ENCODE data around the gene EPB41L5. TPM values are rescaled to one million over a fixed set of nuclear protein-coding genes. Genes with fewer than 3 reads are reported as not detected.
"Not testable (repeated sequence)": the region's sequence is repeated elsewhere in the genome, so short reads cannot be mapped to it uniquely, and the experiment has no call there.

Gene EPB41L5
- total RNA-seq, 1 donor from 2014 or later = 27.0 TPM

DNA sequence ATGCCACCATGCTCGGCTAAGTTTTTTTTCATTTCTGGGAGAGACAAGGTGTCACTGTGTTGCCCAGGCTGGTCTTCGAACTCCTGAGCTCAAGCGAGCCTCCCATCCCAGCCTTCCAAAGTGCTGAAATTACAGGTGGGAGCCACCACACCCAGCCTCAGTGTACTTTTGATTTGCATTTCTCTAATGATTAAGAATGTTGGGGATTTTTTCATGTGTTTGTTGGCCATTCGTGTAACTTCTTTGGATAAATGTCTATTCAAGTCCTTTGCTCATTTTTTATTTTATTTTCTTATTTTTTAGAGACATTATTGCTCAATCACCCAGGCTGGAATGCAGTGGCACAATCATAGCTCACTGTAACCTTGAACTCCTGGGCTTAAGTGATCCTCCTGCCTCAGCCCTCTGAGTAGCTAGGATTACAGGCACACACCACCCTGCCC is 137.2 kb downstream of the EPB41L5 start:
- no peak for DNase-seq (ENCODE audit: low read depth)
- no peak overlapping the region for H3K4me3 ChIP-seq (ENCODE audit: low read depth, low read length)
- TF ChIP-seq, protein P1, sequence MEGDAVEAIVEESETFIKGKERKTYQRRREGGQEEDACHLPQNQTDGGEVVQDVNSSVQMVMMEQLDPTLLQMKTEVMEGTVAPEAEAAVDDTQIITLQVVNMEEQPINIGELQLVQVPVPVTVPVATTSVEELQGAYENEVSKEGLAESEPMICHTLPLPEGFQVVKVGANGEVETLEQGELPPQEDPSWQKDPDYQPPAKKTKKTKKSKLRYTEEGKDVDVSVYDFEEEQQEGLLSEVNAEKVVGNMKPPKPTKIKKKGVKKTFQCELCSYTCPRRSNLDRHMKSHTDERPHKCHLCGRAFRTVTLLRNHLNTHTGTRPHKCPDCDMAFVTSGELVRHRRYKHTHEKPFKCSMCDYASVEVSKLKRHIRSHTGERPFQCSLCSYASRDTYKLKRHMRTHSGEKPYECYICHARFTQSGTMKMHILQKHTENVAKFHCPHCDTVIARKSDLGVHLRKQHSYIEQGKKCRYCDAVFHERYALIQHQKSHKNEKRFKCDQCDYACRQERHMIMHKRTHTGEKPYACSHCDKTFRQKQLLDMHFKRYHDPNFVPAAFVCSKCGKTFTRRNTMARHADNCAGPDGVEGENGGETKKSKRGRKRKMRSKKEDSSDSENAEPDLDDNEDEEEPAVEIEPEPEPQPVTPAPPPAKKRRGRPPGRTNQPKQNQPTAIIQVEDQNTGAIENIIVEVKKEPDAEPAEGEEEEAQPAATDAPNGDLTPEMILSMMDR (conservative IDR thresholded peaks at IDR 0.05; ENCODE audit: low read depth, low read length) = no peak

DNA sequence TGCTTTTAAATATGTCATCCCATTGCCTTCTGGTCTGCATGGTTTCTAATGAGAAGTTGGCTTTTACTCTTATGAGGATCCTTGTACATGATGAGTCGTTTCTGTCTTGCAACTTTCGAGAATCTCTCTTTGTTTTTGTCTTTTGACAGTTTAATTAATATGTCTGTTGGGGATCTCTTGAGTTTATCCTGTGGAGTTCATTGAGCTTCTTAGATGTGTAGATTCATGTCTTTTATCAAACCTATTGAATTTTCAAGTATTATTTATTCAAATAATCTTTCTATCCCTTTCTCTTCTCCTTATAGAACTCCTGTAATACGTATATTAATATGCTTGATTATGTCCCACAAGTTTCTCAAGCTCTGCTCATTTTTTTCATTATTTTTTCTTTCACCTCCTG is 142.4 kb downstream of the EPB41L5 start:
- no peak overlapping the region for H3K4me3 ChIP-seq (ENCODE audit: low read depth, low read length)
- no peak for DNase-seq (ENCODE audit: low read depth)
- TF ChIP-seq, protein P1 (conservative IDR thresholded peaks at IDR 0.05; ENCODE audit: low read depth, low read length) = no peak

DNA sequence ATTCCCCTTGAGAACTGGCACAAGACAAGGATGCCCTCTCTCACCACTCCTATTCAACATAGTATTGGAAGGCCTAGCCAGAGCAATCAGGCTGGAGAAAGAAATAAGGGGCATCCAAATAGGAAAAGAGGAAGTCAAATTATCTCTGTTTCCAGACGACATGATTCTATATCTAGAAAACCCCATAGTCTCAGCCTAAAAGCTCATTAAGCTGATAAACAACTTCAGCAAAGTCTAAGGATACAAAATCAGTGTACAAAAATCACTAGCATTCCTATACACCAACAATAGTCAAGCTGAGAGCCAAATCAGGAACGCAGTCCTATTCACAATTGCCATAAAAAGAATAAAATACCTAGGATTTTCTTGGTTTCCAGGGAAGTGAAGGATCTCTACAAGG is 145.8 kb downstream of the EPB41L5 start:
- H3K4me3 ChIP-seq (ENCODE audit: low read depth, low read length); DNase-seq (ENCODE audit: low read depth): not testable (repeated sequence)

DNA sequence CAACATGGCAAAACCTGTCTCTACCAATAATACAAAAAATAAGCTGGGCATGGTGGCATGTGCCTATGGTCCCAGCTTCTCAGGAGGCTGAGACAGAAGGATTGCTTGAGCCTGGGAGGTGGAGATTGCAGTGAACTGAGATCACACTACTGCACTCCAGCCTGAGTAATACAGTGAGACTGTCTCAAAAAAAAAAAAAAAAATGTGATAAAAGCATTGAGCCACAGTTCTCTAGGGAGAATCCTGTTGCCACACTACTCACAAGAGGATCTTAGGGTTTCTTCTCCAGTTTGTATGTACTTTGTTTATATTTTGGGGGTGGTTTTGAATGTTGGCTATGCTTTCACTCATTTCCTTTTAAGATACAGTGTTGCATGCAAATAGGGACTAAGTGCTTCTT is 148.3 kb downstream of the EPB41L5 start:
- DNase-seq (ENCODE audit: low read depth) = no peak
- TF ChIP-seq, protein P1 (conservative IDR thresholded peaks at IDR 0.05; ENCODE audit: low read depth, low read length) = no peak
- no peak overlapping the region for H3K4me3 ChIP-seq (ENCODE audit: low read depth, low read length)

DNA sequence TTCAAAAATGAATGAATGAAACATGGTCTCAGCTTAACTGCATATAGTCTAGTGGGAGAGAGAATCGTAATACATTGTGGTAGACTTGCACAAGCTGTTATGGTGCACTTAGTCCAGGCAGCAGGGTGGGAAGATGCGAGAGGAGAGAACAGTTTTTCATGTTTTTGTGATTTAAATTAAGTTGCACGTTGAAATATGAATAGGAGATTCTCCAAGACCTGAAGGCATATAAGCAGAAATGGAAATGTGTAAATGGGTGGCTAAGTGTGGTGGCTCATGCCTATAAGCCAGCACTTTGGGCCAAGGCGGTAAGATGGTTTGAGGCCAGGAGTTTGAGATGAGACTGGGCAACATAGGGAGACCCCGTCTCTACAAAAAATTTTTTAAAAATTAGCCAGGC is 149.8 kb downstream of the EPB41L5 start:
- TF ChIP-seq, protein P1 (conservative IDR thresholded peaks at IDR 0.05; ENCODE audit: low read depth, low read length) = no peak
- no peak overlapping the region for H3K4me3 ChIP-seq (ENCODE audit: low read depth, low read length)
- no peak for DNase-seq (ENCODE audit: low read depth)

DNA sequence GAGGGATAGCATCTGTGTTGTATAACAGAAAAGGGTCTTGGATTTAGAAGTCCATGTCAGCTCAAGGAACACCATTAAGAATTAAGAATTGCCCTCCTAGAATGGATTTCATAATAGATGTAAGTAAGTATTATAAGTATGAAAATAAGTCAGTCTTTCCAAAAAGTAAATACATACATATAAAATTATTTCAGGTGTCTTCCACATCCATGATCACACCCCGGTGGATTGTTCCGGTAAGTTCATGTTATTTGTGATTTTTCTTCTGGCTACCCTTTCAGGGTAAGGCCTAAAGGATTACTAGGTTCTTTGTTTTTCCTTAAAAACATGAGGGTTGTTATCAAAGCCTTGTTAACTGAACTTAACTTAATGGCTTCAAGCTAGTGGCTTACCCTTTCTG is 154.4 kb downstream of the EPB41L5 start:
- H3K4me3 ChIP-seq (ENCODE audit: low read depth, low read length) = no peak overlapping the region
- DNase-seq (ENCODE audit: low read depth) = no peak
- TF ChIP-seq, protein P1 (conservative IDR thresholded peaks at IDR 0.05; ENCODE audit: low read depth, low read length) = no peak

DNA sequence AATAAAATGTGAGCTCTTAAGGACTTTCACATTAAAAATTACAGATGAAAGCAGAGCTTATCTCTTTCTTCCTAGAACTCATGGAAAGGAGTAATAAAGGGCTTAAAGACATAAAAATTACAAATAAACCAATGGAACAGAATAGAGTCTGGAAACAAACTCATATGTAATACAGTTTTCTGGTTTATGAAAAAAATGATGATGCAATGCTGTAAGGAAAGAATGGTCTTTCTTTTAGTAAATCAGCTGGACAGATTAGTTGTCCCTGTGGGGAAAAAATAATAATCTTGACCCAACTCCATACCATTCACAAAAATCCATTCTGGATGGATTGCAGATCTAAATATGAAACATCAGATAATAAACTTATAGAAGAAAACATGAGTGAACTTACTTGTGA is 156.1 kb downstream of the EPB41L5 start:
- no peak overlapping the region for H3K4me3 ChIP-seq (ENCODE audit: low read depth, low read length)
- TF ChIP-seq, protein P1 (conservative IDR thresholded peaks at IDR 0.05; ENCODE audit: low read depth, low read length) = no peak
- DNase-seq (ENCODE audit: low read depth) = no peak

All from epithelial cell of proximal tubule (primary cell).